GM08714 (cell line): Measurements from ENCODE around the gene MAML3.
"Not testable (repeated sequence)": the region's sequence is repeated elsewhere in the genome, so short reads cannot be mapped to it uniquely, and the experiment has no call there.

ENCODE experiments used
- H3K4me3 ChIP-seq: fragments of 200-500 bp; sonication (Bioruptor generic); 2 replicates; pipeline ENCODE4 v1.5.1; 2014; ENCODE audit warnings: mild to moderate bottlenecking, low read length, inconsistent platforms
- ZNF274 ChIP-seq: IDR thresholded peaks from 2 replicates; pipeline ENCODE4 v1.6.1; 2012; ENCODE audit warnings: mild to moderate bottlenecking, low read depth, low read length

The MAML3 gene

GRCh38 chr4:139728146-139728545 lies 425.8 kb downstream of the MAML3 start:
- no peak overlapping the region for H3K4me3 ChIP-seq
- no peak for TF ChIP-seq ZNF274

DNA sequence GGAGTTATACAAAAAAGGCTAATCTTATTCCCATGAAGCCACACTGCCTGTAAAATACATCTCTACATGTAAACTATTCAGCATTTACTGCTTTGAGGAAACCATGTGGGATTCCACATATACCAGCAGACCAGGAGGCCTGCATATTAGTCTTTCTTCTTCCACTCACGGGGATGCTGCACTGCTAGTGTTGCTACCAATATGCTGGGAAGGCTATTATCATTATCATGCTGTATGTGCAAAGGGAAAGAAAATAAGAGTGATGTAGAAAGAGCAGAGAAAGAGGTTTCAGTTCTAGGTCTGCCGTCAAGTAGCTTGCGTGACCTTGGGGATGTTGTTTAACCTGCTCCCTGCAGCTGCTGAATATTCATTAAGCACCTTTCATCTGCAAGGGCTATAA lies 427.4 kb downstream of the MAML3 start:
- no peak overlapping the region for H3K4me3 ChIP-seq
- no peak for TF ChIP-seq ZNF274

GRCh38 chr4:139725236-139725635 lies 428.7 kb downstream of the MAML3 start:
- TF ChIP-seq ZNF274, result no peak
- H3K4me3 ChIP-seq, result no peak overlapping the region

DNA sequence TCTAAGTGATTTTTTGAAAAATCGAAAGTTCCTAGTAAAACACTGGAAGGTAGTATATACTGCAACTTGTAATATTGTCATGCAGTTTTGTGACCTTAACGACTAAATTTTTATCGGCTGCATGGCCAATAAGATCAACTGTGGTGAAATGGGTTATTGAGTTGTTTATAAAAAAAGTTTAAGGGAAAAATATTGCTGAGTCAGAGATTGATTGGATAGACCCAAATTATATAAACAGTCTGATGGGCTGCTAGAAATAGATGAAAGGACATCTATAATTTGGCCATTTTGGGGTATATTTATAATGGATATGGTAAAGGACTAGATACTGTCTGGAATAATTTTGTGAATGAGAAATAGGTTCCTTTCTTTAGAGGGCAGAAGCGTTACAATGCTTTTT lies 432.2 kb downstream of the MAML3 start:
- no peak for TF ChIP-seq ZNF274
- no peak overlapping the region for H3K4me3 ChIP-seq

DNA sequence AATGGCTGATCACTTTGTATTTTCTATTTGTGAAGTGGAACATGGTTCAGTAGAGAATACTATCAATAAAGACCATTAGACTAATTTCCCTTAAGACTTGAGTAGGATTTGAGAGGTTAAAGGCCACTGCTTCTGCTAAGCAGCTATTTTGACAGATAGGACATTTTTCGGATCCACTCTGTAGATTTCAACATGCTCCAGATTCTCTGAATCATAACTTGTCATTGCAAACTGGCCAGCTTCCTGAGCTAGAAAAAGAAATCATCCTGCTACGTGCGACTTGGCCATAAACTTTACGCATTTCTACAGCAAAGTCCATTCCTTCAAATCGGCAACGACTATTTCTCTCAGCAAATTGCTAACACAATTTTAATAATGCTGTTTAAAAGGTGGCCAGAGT lies 433.2 kb downstream of the MAML3 start:
- no peak overlapping the region for H3K4me3 ChIP-seq
- TF ChIP-seq ZNF274, result no peak

GRCh38 chr4:139719381-139720101 lies 434.4 kb downstream of the MAML3 start:
- H3K4me3 ChIP-seq, result no peak overlapping the region
- no peak for TF ChIP-seq ZNF274

GRCh38 chr4:139718833-139719232 lies 435.2 kb downstream of the MAML3 start:
- H3K4me3 ChIP-seq, result no peak overlapping the region
- no peak for TF ChIP-seq ZNF274

GRCh38 chr4:139718358-139718757 lies 435.6 kb downstream of the MAML3 start:
- H3K4me3 ChIP-seq, result no peak overlapping the region
- no peak for TF ChIP-seq ZNF274

GRCh38 chr4:139715746-139716391 lies 438.1 kb downstream of the MAML3 start:
- no peak overlapping the region for H3K4me3 ChIP-seq

DNA sequence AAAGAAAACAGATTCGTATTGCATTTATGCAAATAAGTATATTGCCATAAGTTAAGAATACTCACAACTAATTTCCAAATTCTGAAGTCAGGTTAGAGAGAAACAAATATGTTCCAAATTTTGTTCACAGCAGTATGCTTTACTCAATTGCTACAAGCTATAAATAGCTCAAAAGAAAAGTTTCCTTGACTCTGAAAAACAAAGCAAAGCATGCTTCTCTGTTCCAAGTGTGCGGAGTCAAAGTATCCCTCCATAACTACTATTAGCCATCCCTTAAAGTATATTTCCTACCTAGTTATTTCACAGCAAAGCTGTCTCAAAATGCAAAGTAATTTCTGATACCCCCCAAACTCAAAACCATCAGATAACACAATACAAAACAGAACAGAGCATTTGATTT lies 441.1 kb downstream of the MAML3 start:
- no peak overlapping the region for H3K4me3 ChIP-seq
- no peak for TF ChIP-seq ZNF274

More at GRCh38 chr4:139715746-139716391, 438.1 kb downstream of the MAML3 start:
- no peak for TF ChIP-seq ZNF274

GRCh38 chr4:139711461-139711860 lies 442.5 kb downstream of the MAML3 start:
- no peak overlapping the region for H3K4me3 ChIP-seq
- no peak for TF ChIP-seq ZNF274

- H3K4me3 ChIP-seq, result no peak overlapping the region
- TF ChIP-seq ZNF274, result no peak
Measured at GRCh38 chr4:139710073-139710472, 443.9 kb downstream of the MAML3 start.

- no peak for TF ChIP-seq ZNF274
- H3K4me3 ChIP-seq, result no peak overlapping the region
Measured at GRCh38 chr4:139709660-139710059, 444.3 kb downstream of the MAML3 start.

GRCh38 chr4:139704915-139705485 lies 449.0 kb downstream of the MAML3 start:
- TF ChIP-seq ZNF274, result no peak
- no peak overlapping the region for H3K4me3 ChIP-seq

DNA sequence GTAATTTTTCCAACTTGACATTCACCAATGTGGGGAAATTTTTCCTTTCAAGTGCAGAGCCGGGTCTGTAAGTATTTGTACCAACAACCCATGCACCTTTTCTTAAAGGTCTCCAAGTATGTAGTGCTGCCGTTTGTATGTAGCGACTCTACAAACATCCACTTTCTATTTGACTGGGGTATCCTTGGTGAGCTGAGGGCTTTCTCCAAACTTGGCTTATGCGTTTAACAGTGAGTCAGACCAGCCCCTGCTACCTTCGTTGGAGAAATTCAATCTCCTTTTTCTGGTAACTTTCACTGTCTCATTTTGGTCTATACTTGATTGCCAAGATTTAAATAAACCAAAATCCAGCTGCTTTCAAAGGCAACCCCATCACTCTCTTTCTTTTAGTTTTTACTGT lies 453.4 kb downstream of the MAML3 start:
- no peak overlapping the region for H3K4me3 ChIP-seq
- TF ChIP-seq ZNF274, result no peak

GRCh38 chr4:139698167-139698925 lies 455.6 kb downstream of the MAML3 start:
- H3K4me3 ChIP-seq, result not testable (repeated sequence)
